ENCODE measurements around the gene AP1G1. TPM values are rescaled to one million over a fixed set of nuclear protein-coding genes. Genes with fewer than 3 reads are reported as not detected.

The AP1G1 gene
- total and polyA plus RNA-seq, 2 of the 8 experiments (the other 6 are each of a cell fraction or from before 2014, with no cell fraction given): 43.9 to 68.4 TPM

- Histone ChIP-seq H4K20me1 (replicated peaks in 1 of 2; ENCODE audit: control insufficient read depth in 1 of 2, insufficient read depth in 2 of 2, low read length in 2 of 2) (peaks cover 0 to 7% of the 10 kb centered on the region in 2 experiments), H3K27me3 (replicated peaks in 1 of 4; ENCODE audit: control insufficient read depth in 3 of 4, extremely low read depth in 1 of 4, insufficient read depth in 3 of 4, low read length in 3 of 4) (no peaks in the 10 kb centered on the region), H3K4ac (replicated peaks; ENCODE audit: insufficient read length, low read depth, low read length) (no peak overlapping the region), H3K14ac (ENCODE audit: insufficient read length) (no peak overlapping the region), H3K9me3 (ENCODE audit: insufficient read depth in 2 of 2, low read depth in 1 of 2, low read length in 1 of 2) (no peaks in the 10 kb centered on the region), H3K79me2 (ENCODE audit: control insufficient read depth in 1 of 2, insufficient read depth in 2 of 2, low read length in 2 of 2) (peaks cover 6 to 95% of the 10 kb centered on the region in 2 experiments), H2AK5ac (ENCODE audit: low read depth, low read length) (no peak overlapping the region), H2BK12ac (ENCODE audit: low read depth, low read length) (no peak overlapping the region), H3K4me2 (ENCODE audit: insufficient read depth in 1 of 2, low read depth in 2 of 2, low read length in 2 of 2) (no peak overlapping the region), H4K8ac (ENCODE audit: extremely low read depth, insufficient read depth, low read length) (no peak overlapping the region), H4K91ac (replicated peaks; ENCODE audit: insufficient read length, low read length) (no peak overlapping the region), H2BK5ac (ENCODE audit: low read depth, low read length) (no peak overlapping the region), H3K18ac (ENCODE audit: extremely low read depth, low read length) (no peak overlapping the region), H2BK15ac (ENCODE audit: low read length) (no peak overlapping the region), H4K5ac (ENCODE audit: insufficient read length, low read depth, low read length) (no peak overlapping the region), H2AFZ (ENCODE audit: low read length) (no peak overlapping the region), H3K36me3 (ENCODE audit: control insufficient read depth in 2 of 4, insufficient read depth in 4 of 4, low read length in 3 of 4) (peaks cover 2 to 4% (median 3%) of the 10 kb centered on the region in 4 experiments; a peak in 5 of 8 replicates), H3K4me1 (replicated peaks in 1 of 4; ENCODE audit: control insufficient read depth in 3 of 4, insufficient read depth in 4 of 4, low read length in 3 of 4) (no peaks in the 10 kb centered on the region), H3K56ac (replicated peaks; ENCODE audit: insufficient read length, low read depth, low read length) (no peak overlapping the region), H3K23ac (ENCODE audit: insufficient read length) (no peak overlapping the region), H3K23me2 (ENCODE audit: low read depth, low read length) (no peaks in the 10 kb centered on the region), H3K4me3 (ENCODE audit: extremely low read depth in 1 of 4, insufficient read depth in 2 of 4, low read depth in 3 of 4, low read length in 4 of 4) (no peak overlapping the region), H2BK20ac (ENCODE audit: low read length) (no peak overlapping the region), H3K9ac (replicated peaks in 1 of 4; ENCODE audit: extremely low read depth in 1 of 4, low read depth in 3 of 4, low read length in 3 of 4) (no peak overlapping the region), H2BK120ac (replicated peaks; ENCODE audit: low read depth, low read length) (no peak overlapping the region), H3K27ac (ENCODE audit: low read depth, low read length) (no peak overlapping the region), H3K79me1 (ENCODE audit: low read depth, low read length) (peaks cover 7% of the 10 kb centered on the region)
- no peak for FAIRE-seq
- no peak for DNase-seq (ENCODE audit: low read depth in 1 of 2, low spot score in 2 of 2)
- 100% methylated on average over 1 of the region's 1 CpG; no CpG with 5 or more reads in 1 of the 2 experiments for WGBS, 2 experiments (ENCODE audit: extremely low coverage in 1 of 2, insufficient coverage in 1 of 2, insufficient read length in 1 of 2, insufficient replicate concordance in 2 of 2, low coverage in 1 of 2, low lambda C conversion rate in 2 of 2, missing lambda C conversion rate in 1 of 2)
- POLR2A ChIA-PET (ENCODE audit: partially characterized antibody): interaction anchor here (0.5 to 1.5 kb wide), 2 partner anchors 14 to 105 kb away, joined by 4 to 9 read pairs; partner anchors contain the start of gene AP1G1
- CTCF ChIA-PET (ENCODE audit: partially characterized antibody): interaction anchor here (0.6 kb wide), 1 partner anchor 176 kb away, joined by 3 read pairs; no protein-coding TSS in a partner anchor
- TF ChIP-seq SP4 (IDR thresholded peaks at IDR 0.05; ENCODE audit: low read length): no peak
- no peak for TF ChIP-seq KDM4A (IDR thresholded peaks at IDR 0.05; ENCODE audit: low read depth, low read length, severe bottlenecking)
- TF ChIP-seq RAD21 (IDR thresholded peaks at IDR 0.05 in 1 of 2, conservative IDR thresholded peaks at IDR 0.05 in 1 of 2; ENCODE audit: low read depth in 2 of 2, low read length in 2 of 2): no peak
- TF ChIP-seq NANOG (IDR thresholded peaks at IDR 0.05; ENCODE audit: insufficient read depth, low read depth, low read length, poor library complexity, severe bottlenecking): no peak
- no peak for TF ChIP-seq TBP (IDR thresholded peaks at IDR 0.05; ENCODE audit: low read depth, low read length)
- TF ChIP-seq TAF7 (optimal IDR thresholded peaks at IDR 0.05; ENCODE audit: borderline replicate concordance, low read depth, low read length): no peak
Observed at GRCh38 chr16:71794018-71794417, 14.6 kb downstream of the AP1G1 start.
